Right lobe of liver (tissue), 6 donors: ENCODE measurements around the gene CGB3. TPM values are rescaled to one million over a fixed set of nuclear protein-coding genes. Genes with fewer than 3 reads are reported as not detected.
"Not testable (repeated sequence)": the region's sequence is repeated elsewhere in the genome, so short reads cannot be mapped to it uniquely, and the experiment has no call there.

Source experiments
- ATAC-seq, 4 donors: fragments of 200-7000 bp; cut with Tn5 transposase; one replicate each; pipeline ENCODE4 v1.9.1; 2020; ENCODE audit warnings: mild to moderate bottlenecking in 4 of 4, moderate library complexity in 4 of 4
- DNase-seq, 3 donors: peaks; one replicate each; pipeline ENCODE4 v3.0.0-alpha.2; 2020
- H3K27ac ChIP-seq, 3 donors: fragments of 200-600 bp; one replicate each; pipeline ENCODE4 v1.8.0; 2022
- H3K27me3 ChIP-seq, 2 donors: fragments of 200-600 bp; one replicate each; pipeline ENCODE4 v1.8.0; 2022
- H3K36me3 ChIP-seq, 4 donors: fragments of 200-600 bp; sonication (generic) in 1 of 4; one replicate each; pipeline versions ENCODE4 v1.5.1 to v1.8.0; 2017 to 2022; ENCODE audit warnings: control low read depth in 1 of 4
- H3K4me1 ChIP-seq, 4 donors: fragments of 200-600 bp; sonication (generic) in 1 of 4; one replicate each; pipeline versions ENCODE4 v1.5.1 to v1.8.0; 2017 to 2022; ENCODE audit warnings: control low read depth in 1 of 4
- H3K4me3 ChIP-seq, 3 donors: fragments of 200-600 bp; one replicate each; pipeline ENCODE4 v1.8.0; 2022
- H3K9me3 ChIP-seq, 4 donors: fragments of 200-600 bp; sonication (generic) in 1 of 4; one replicate each; pipeline versions ENCODE4 v1.5.1 to v1.8.0; 2017 to 2022; ENCODE audit warnings: control low read depth in 1 of 4
- CTCF ChIP-seq, 4 donors: fragments of 200-600 bp in 3 of 4; fragments of 450-650 bp in 1 of 4; IDR thresholded peaks; one replicate each; pipeline versions ENCODE4 v1.5.1 to v1.8.0; 2016 to 2022; ENCODE audit warnings: antibody characterized with exemption in 4 of 4, mild to moderate bottlenecking in 2 of 4
- POLR2A ChIP-seq: fragments of 450-650 bp; IDR thresholded peaks from one replicate; pipeline ENCODE4 v1.6.1; 2017; ENCODE audit warnings: antibody characterized with exemption, mild to moderate bottlenecking
- WGBS: methylation state at CpG from one replicate; pipeline ENCODE4 v1.1.6; 2018; ENCODE audit warnings: low coverage, low lambda C conversion rate; ENCODE audit not compliant: insufficient coverage; ENCODE audit errors: missing lambda C conversion rate; 5-methylcytosine and 5-hydroxymethylcytosine counted together
- intact Hi-C, 2 donors: fragments of 100-400 bp; cut with DNase I; formaldehyde crosslinking; loops; one replicate each; pipeline versions ENCODE4 v1.11.2 to v1.14.1; 2022
- total RNA-seq, 6 experiments: library from RNA; depleted of rRNA in 2 of 6; stranded (reverse); fragments of >200 nt in 2 of 6; fragmentation: NEBNext Ultra II Directional in 3 of 6; extraction: Animal tissue kit (Norgen Biotek cat#: 25700) in 3 of 6; gene quantifications; one replicate each; pipeline versions ENCODE4 v1.1.0 to v1.2.4, GENCODE V29; 2016 to 2023
- donor health status: DM: no; HTN: yes; CAD: no.
- donor health status: DM: no; HTN: no; CAD: no.
- donor health status: DM: no; HTN: no; CAD: no.
- donor health status: DM: no; HTN: yes; CAD: no.
- donor health status: DM: no; HTN: yes; CAD: no.

Gene CGB3
- total RNA-seq, 6 experiments from 2014 or later: not detected

DNA sequence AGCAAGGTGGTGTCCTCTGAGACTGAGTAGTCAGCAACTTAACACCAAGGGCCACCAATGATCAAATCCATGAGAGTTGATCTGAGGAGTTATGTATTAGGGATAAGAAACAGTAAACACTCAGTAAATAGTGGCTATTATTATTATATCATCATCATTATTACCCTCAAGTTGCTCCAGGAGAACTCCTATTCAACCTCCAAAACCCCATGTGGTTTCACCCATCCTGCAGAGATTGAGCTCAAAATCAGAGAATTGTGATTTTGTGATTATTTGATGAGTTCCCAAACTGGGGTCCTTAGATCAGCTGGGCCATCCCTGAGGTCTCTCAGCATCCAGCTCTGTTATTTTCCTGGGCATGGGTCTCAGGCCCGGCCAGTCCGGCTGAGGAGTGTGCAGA is 36.9 kb upstream of the CGB3 start:
- Histone ChIP-seq H3K27me3 (no peaks in the 10 kb centered on the region), H3K4me3 (no peak overlapping the region), H3K36me3 (no peaks in the 10 kb centered on the region), H3K4me1 (peaks cover 0 to 9% (median under 1%) of the 10 kb centered on the region in 4 donors), H3K27ac (no peak overlapping the region), H3K9me3 (no peaks in the 10 kb centered on the region)
- DNase-seq: no peak
- TF ChIP-seq POLR2A (no peak), CTCF (IDR thresholded peaks at IDR 0.05) (no peak)
- no CpG with 5 or more reads among the region's 2 CpGs for WGBS
- intact Hi-C loops: no loop called here
- ATAC-seq: no peak

- no peaks in the 10 kb centered on the region for H3K27me3 ChIP-seq
- H3K4me1 ChIP-seq: peaks cover 0 to 9% (median under 1%) of the 10 kb centered on the region in 4 donors
- no peaks in the 10 kb centered on the region for H3K36me3 ChIP-seq
- no peak overlapping the region for H3K27ac ChIP-seq
- WGBS: 70% methylated on average over 9 of the region's 9 CpGs
- ATAC-seq (no peak), DNase-seq (no peak)
- no peak overlapping the region for H3K4me3 ChIP-seq
- no peak for TF ChIP-seq POLR2A
- intact Hi-C loops: no loop called here
- no peaks in the 10 kb centered on the region for H3K9me3 ChIP-seq
Observed at GRCh38 chr19:49059053-49059452, 34.9 kb upstream of the CGB3 start.

GRCh38 chr19:49058562-49058961 is 34.4 kb upstream of the CGB3 start:
- no peak for ATAC-seq
- Histone ChIP-seq H3K9me3 (no peaks in the 10 kb centered on the region), H3K4me1 (peaks cover 0 to 9% (median under 1%) of the 10 kb centered on the region in 4 donors), H3K27me3 (no peaks in the 10 kb centered on the region), H3K4me3 (no peak overlapping the region), H3K27ac (no peak overlapping the region), H3K36me3 (no peaks in the 10 kb centered on the region)
- WGBS: 27% methylated on average over 5 of the region's 10 CpGs
- no peak for DNase-seq
- intact Hi-C loops: no loop called here
- no peak for TF ChIP-seq POLR2A
- TF ChIP-seq CTCF (IDR thresholded peaks at IDR 0.05): no peak

GRCh38 chr19:49057636-49058234 is 33.6 kb upstream of the CGB3 start, which contains the start of gene CGB7:
TSS of gene CGB7 (minus strand) at chr19:49057749. CDS start at chr19:49055375, 2,374 bp downstream.
- no peak for TF ChIP-seq POLR2A
- intact Hi-C loops: no loop called here
- 8% methylated on average over 12 of the region's 38 CpGs for WGBS
- Histone ChIP-seq H3K36me3 (no peaks in the 10 kb centered on the region), H3K27me3 (no peaks in the 10 kb centered on the region), H3K27ac (no peak within 1 kb of the TSS), H3K9me3 (no peaks in the 10 kb centered on the region), H3K4me3 (peak within 1 kb of the TSS; percentile 24 to 43 (median 35)), H3K4me1 (peaks cover 0 to 9% (median under 1%) of the 10 kb centered on the region in 4 donors)
- ATAC-seq: peak; percentile 78 to 83 (median 80)
- peak; percentile 73 to 77 (median 73) for DNase-seq

DNA sequence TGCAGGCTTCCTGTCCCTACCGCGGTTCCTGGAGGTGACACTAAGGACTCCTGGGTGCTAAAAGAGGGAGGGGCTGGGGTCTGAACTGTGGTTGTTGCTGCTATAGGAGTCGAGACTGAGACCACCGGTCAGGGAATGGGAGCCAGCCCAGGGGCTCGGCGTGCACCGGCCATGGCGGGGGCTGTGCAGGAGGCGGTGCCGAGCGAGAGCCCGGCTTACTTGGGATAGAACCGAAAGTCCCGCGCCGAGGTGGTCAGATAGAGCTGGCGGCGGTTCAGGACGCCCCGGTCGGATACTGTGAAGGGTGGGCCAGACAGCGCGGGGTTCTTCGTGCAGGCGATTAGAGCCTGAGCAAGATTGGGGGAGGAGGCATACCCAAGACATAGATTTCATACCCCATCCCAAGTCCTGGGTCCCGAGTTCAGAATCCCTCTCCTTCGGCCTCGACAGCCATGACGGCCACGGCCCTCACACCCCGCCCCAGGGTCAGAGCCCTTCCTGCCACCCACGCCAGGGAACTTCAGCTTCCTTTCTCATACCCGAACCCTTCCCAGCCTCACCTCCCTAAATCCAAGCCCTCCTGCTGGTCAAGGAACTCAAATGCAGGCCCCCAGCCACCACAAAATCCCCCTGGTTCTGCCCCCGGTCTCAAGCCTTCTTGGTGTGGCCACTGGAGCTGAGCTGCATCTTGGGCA is 32.9 kb upstream of the CGB3 start:
- H3K9me3 ChIP-seq, H3K27me3 ChIP-seq, DNase-seq, H3K4me1 ChIP-seq, intact Hi-C loops, H3K36me3 ChIP-seq, H3K27ac ChIP-seq: not testable (repeated sequence)
- peak in 3 of 4 donors; percentile 6 to 37 (median 21) for ATAC-seq
- peak overlapping the region; percentile 19 to 43 (median 35) for H3K4me3 ChIP-seq
- WGBS: 20% methylated on average over 1 of the region's 34 CpGs
